H9 (cell line): ENCODE results near the gene AURKA. TPM values are rescaled to one million over a fixed set of nuclear protein-coding genes. Genes with fewer than 3 reads are reported as not detected.

Experiments used
- DNase-seq: peaks from one replicate; pipeline ENCODE4 v3.0.0-alpha.2; 2017
- H2AFZ ChIP-seq: one replicate; pipeline ENCODE4 v1.6.1; 2013; ENCODE audit warnings: mild to moderate bottlenecking, low read length, control low read depth, moderate library complexity
- H2AK5ac ChIP-seq: 2 replicates; pipeline ENCODE4 v1.6.1; 2013; ENCODE audit warnings: low read length, control low read depth, mixed read lengths; ENCODE audit not compliant: insufficient read length
- H2BK120ac ChIP-seq: one replicate; pipeline ENCODE4 v1.6.1; 2013; ENCODE audit warnings: low read depth, mild to moderate bottlenecking, low read length, control low read depth, inconsistent platforms; ENCODE audit not compliant: poor library complexity, severe bottlenecking
- H2BK12ac ChIP-seq: 2 replicates; pipeline ENCODE4 v1.6.1; 2013; ENCODE audit warnings: low read length, control low read depth, mixed read lengths, low read depth; ENCODE audit not compliant: insufficient read length
- H2BK15ac ChIP-seq: 2 replicates; pipeline ENCODE4 v1.6.1; 2013; ENCODE audit warnings: low read depth, low read length, control low read depth
- H2BK20ac ChIP-seq: one replicate; pipeline ENCODE4 v1.6.1; 2013; ENCODE audit warnings: low read depth, mild to moderate bottlenecking, low read length, control low read depth, inconsistent platforms; ENCODE audit not compliant: poor library complexity, severe bottlenecking
- H2BK5ac ChIP-seq: 2 replicates; pipeline ENCODE4 v1.6.1; 2013; ENCODE audit warnings: low read length, control low read depth, mixed read lengths; ENCODE audit not compliant: insufficient read length
- H3K14ac ChIP-seq: 2 replicates; pipeline ENCODE4 v1.6.1; 2013; ENCODE audit warnings: low read length, control low read depth; ENCODE audit not compliant: insufficient read depth
- H3K18ac ChIP-seq: 2 replicates; pipeline ENCODE4 v1.6.1; 2013; ENCODE audit warnings: low read depth, mild to moderate bottlenecking, mixed read lengths, low read length, control low read depth; ENCODE audit not compliant: insufficient read length
- H3K23ac ChIP-seq: 2 replicates; pipeline ENCODE4 v1.6.1; 2013; ENCODE audit warnings: low read length, control low read depth, mixed read lengths, low read depth; ENCODE audit not compliant: insufficient read length
- H3K23me2 ChIP-seq: 2 replicates; pipeline ENCODE4 v1.6.1; 2013; ENCODE audit warnings: low read depth, mild to moderate bottlenecking, mixed read lengths, low read length, control low read depth; ENCODE audit not compliant: insufficient read length, poor library complexity, severe bottlenecking
- H3K27ac ChIP-seq: 2 replicates; pipeline ENCODE4 v1.5.1; 2013; ENCODE audit warnings: low read length, control low read depth, mixed read lengths, low read depth; ENCODE audit not compliant: insufficient read length
- H3K27me3 ChIP-seq: 2 replicates; pipeline ENCODE4 v1.6.1; 2013; ENCODE audit warnings: low read length, control low read depth, inconsistent platforms; ENCODE audit not compliant: insufficient read depth
- H3K4ac ChIP-seq: 2 replicates; pipeline ENCODE4 v1.6.1; 2013; ENCODE audit warnings: low read depth, mild to moderate bottlenecking, control low read depth, inconsistent platforms, low read length, moderate library complexity
- H3K4me1 ChIP-seq: 2 replicates; pipeline ENCODE4 v1.6.1; 2013; ENCODE audit warnings: low read length, control low read depth, inconsistent platforms; ENCODE audit not compliant: insufficient read depth
- H3K4me2 ChIP-seq: 2 replicates; pipeline ENCODE4 v1.6.1; 2013; ENCODE audit warnings: low read length, control low read depth, mixed read lengths; ENCODE audit not compliant: insufficient read length, insufficient read depth
- H3K56ac ChIP-seq: 2 replicates; pipeline ENCODE4 v1.6.1; 2013; ENCODE audit warnings: low read depth, mild to moderate bottlenecking, mixed read lengths, low read length, control low read depth; ENCODE audit not compliant: insufficient read length
- H3K79me1 ChIP-seq: 2 replicates; pipeline ENCODE4 v1.6.1; 2013; ENCODE audit warnings: low read depth, mild to moderate bottlenecking, moderate library complexity, low read length, control low read depth, inconsistent platforms; ENCODE audit not compliant: insufficient read depth, poor library complexity, severe bottlenecking
- H3K79me2 ChIP-seq: 2 replicates; pipeline ENCODE4 v1.6.1; 2013; ENCODE audit warnings: low read length, control low read depth, inconsistent platforms; ENCODE audit not compliant: insufficient read depth
- H3K9ac ChIP-seq: 2 replicates; pipeline ENCODE4 v1.6.1; 2013; ENCODE audit warnings: low read length, control low read depth, mixed read lengths; ENCODE audit not compliant: insufficient read length; ENCODE audit errors: extremely low read depth
- H3K9me3 ChIP-seq: one replicate; pipeline ENCODE4 v1.6.1; 2013; ENCODE audit warnings: low read depth, low read length, inconsistent platforms; ENCODE audit not compliant: control insufficient read depth
- H3T11ph ChIP-seq: one replicate; pipeline ENCODE4 v1.6.1; 2013; ENCODE audit warnings: mild to moderate bottlenecking, low read length, control low read depth, inconsistent platforms
- H4K20me1 ChIP-seq: one replicate; pipeline ENCODE4 v1.6.1; 2013; ENCODE audit not compliant: control insufficient read depth, insufficient read length, insufficient read depth
- H4K5ac ChIP-seq: 2 replicates; pipeline ENCODE4 v1.6.1; 2013; ENCODE audit warnings: low read depth, mild to moderate bottlenecking, mixed read lengths, low read length, control low read depth; ENCODE audit not compliant: insufficient read length
- H4K8ac ChIP-seq: replicated peaks from 2 replicates; pipeline ENCODE4 v1.6.1; 2013; ENCODE audit warnings: low read length, control low read depth, mixed read lengths, low read depth; ENCODE audit not compliant: insufficient read length
- H4K91ac ChIP-seq: 2 replicates; pipeline ENCODE4 v1.6.1; 2013; ENCODE audit warnings: low read depth, mild to moderate bottlenecking, moderate library complexity, mixed read lengths, low read length, control low read depth; ENCODE audit not compliant: insufficient read length
- H3K27ac Mint-ChIP-seq, 3 experiments: 2 replicates in 2 of 3; 3 replicates in 1 of 3; pipeline ENCODE4 v1.8.0; 2020 to 2021; ENCODE audit warnings: mixed read lengths in 3 of 3, mild to moderate bottlenecking in 1 of 3, moderate library complexity in 1 of 3
- H3K27me3 Mint-ChIP-seq: 2 replicates; pipeline ENCODE4 v1.8.0; 2021; ENCODE audit warnings: low read depth, mild to moderate bottlenecking, moderate library complexity, mixed read lengths
- H3K36me3 Mint-ChIP-seq, 3 experiments: 2 replicates in 2 of 3; 3 replicates in 1 of 3; pipeline ENCODE4 v1.8.0; 2020 to 2021; ENCODE audit warnings: low read depth in 3 of 3, mixed read lengths in 3 of 3; ENCODE audit not compliant: insufficient read depth in 1 of 3
- H3K4me1 Mint-ChIP-seq, 2 experiments: 2 replicates each; pipeline ENCODE4 v1.8.0; 2020; ENCODE audit warnings: mixed read lengths in 2 of 2
- H3K4me3 Mint-ChIP-seq, 2 experiments: 2 replicates in 1 of 2; 3 replicates in 1 of 2; pipeline ENCODE4 v1.8.0; 2020 to 2021; ENCODE audit warnings: mild to moderate bottlenecking in 2 of 2, mixed read lengths in 2 of 2, moderate library complexity in 1 of 2
- H3K9me3 Mint-ChIP-seq, 2 experiments: 2 replicates in 1 of 2; 3 replicates in 1 of 2; pipeline ENCODE4 v1.8.0; 2020; ENCODE audit warnings: mild to moderate bottlenecking in 2 of 2, mixed read lengths in 2 of 2, moderate library complexity in 1 of 2
- CTCF ChIP-seq: fragments of 200-600 bp; sonication (generic); conservative IDR thresholded peaks from 3 replicates; pipeline ENCODE4 v1.8.0; 2021; ENCODE audit warnings: antibody characterized with exemption, mild to moderate bottlenecking
- WGBS: extraction: QIAGEN DNeasy Blood & Tissue Kit; methylation state at CpG from one replicate; pipeline ENCODE4 v1.1.7; 2013; ENCODE audit warnings: missing lambda C conversion rate, low lambda C conversion rate, mixed read lengths; ENCODE audit not compliant: insufficient read length; ENCODE audit errors: extremely low coverage; 5-methylcytosine and 5-hydroxymethylcytosine counted together
- total RNA-seq: library from RNA; stranded (reverse); gene quantifications from 2 replicates; pipeline ENCODE4 v1.2.1, GENCODE V29; 2021

Gene AURKA
- total RNA-seq, 1 experiment from 2014 or later, result 86.8 TPM

- Mint-ChIP-seq H3K36me3 (no peaks in the 10 kb centered on the region), H3K9me3 (no peaks in the 10 kb centered on the region), H3K27ac (no peak overlapping the region), H3K4me1 (peaks cover 9 to 10% of the 10 kb centered on the region in 2 experiments), H3K27me3 (peaks cover 81% of the 10 kb centered on the region), H3K4me3 (no peak overlapping the region)
- no peaks in the 10 kb centered on the region for H3K9me3 ChIP-seq
- no peak overlapping the region for H2BK20ac ChIP-seq
- no peak overlapping the region for H2AFZ ChIP-seq
- no peak for TF ChIP-seq CTCF
- peaks cover 1% of the 10 kb centered on the region; the same call in 1 of the 2 replicates for H3K27me3 ChIP-seq
- H3K23ac ChIP-seq, result no peak overlapping the region
- no peaks in the 10 kb centered on the region for H3K23me2 ChIP-seq
- no peaks in the 10 kb centered on the region for H3K79me2 ChIP-seq
- no peak overlapping the region for H3K4ac ChIP-seq
- H4K5ac ChIP-seq, result no peak overlapping the region
- no peak for DNase-seq
- no CpG with 5 or more reads among the region's 1 CpG for WGBS
- no peak overlapping the region for H2BK15ac ChIP-seq
- H3K4me2 ChIP-seq, result no peak overlapping the region
- H4K8ac ChIP-seq, result no peak overlapping the region
- no peak overlapping the region for H3K56ac ChIP-seq
- H4K20me1 ChIP-seq, result no peaks in the 10 kb centered on the region
- no peak overlapping the region for H4K91ac ChIP-seq
- H3K14ac ChIP-seq, result no peak overlapping the region
- no peaks in the 10 kb centered on the region; the same call in 1 of the 2 replicates for H3K4me1 ChIP-seq
- H3K18ac ChIP-seq, result no peak overlapping the region
- H3K27ac ChIP-seq, result no peak overlapping the region
- H2BK5ac ChIP-seq, result no peak overlapping the region
- H3K79me1 ChIP-seq, result no peaks in the 10 kb centered on the region
- no peak overlapping the region for H3T11ph ChIP-seq
- H3K9ac ChIP-seq, result no peak overlapping the region
- no peak overlapping the region for H2BK120ac ChIP-seq
- no peak overlapping the region for H2AK5ac ChIP-seq
- H2BK12ac ChIP-seq, result no peak overlapping the region
Measured at GRCh38 chr20:56423211-56423610, 31.2 kb upstream of the AURKA start.
